ENCODE measurements around the gene PCOLCE2. TPM values are rescaled to one million over a fixed set of nuclear protein-coding genes. Genes with fewer than 3 reads are reported as not detected.

PCOLCE2 gene
- total RNA-seq, 1 experiment from 2014 or later = 4.4 TPM

DNA sequence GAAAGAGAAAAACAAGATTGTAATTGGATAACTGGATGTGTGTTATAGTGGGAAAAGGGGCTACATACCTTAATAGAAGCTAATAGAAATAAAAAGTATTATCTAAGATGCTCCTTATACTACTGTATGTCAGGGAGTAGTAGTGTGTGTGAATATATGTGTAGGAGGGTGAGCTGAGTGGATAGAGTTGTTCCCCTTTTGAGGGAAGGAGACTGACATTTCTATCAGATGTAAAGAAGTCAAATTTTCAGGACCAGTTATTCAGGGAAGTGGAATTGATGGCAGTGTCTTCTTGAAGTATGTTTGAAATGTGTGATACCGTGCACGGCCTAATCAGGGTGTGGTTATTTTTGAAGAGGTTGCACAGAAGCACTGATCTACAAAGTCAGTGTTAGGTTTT lies 49.1 kb downstream of the PCOLCE2 start:
- DNase-seq (ENCODE audit: low read depth, low spot score) = no peak
- POLR2A ChIA-PET = no interaction called here
- no peak for TF ChIP-seq FOSL1 (IDR thresholded peaks at IDR 0.05; ENCODE audit: low read depth)
- no peak for TF ChIP-seq EZH2 (IDR thresholded peaks at IDR 0.05)
- TF ChIP-seq EZH2phosphoT487 (IDR thresholded peaks at IDR 0.05; ENCODE audit: borderline replicate concordance) = no peak
- TF ChIP-seq TCF7L2 (IDR thresholded peaks at IDR 0.05; ENCODE audit: borderline replicate concordance, extremely low read depth, insufficient read depth, insufficient read length) = no peak
- no peak for TF ChIP-seq EGR1 (IDR thresholded peaks at IDR 0.05; ENCODE audit: low read depth)
- no peak for TF ChIP-seq SRF (IDR thresholded peaks at IDR 0.05; ENCODE audit: low read depth)
- TF ChIP-seq, protein P1, sequence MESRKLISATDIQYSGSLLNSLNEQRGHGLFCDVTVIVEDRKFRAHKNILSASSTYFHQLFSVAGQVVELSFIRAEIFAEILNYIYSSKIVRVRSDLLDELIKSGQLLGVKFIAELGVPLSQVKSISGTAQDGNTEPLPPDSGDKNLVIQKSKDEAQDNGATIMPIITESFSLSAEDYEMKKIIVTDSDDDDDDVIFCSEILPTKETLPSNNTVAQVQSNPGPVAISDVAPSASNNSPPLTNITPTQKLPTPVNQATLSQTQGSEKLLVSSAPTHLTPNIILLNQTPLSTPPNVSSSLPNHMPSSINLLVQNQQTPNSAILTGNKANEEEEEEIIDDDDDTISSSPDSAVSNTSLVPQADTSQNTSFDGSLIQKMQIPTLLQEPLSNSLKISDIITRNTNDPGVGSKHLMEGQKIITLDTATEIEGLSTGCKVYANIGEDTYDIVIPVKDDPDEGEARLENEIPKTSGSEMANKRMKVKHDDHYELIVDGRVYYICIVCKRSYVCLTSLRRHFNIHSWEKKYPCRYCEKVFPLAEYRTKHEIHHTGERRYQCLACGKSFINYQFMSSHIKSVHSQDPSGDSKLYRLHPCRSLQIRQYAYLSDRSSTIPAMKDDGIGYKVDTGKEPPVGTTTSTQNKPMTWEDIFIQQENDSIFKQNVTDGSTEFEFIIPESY (IDR thresholded peaks at IDR 0.05; ENCODE audit: extremely low read depth, insufficient replicate concordance, low read length) = no peak
- no peak for TF ChIP-seq SIN3A (IDR thresholded peaks at IDR 0.05; ENCODE audit: low read depth)
- TF ChIP-seq CBX3 (IDR thresholded peaks at IDR 0.05; ENCODE audit: low read depth) = no peak
- no peak for TF ChIP-seq ZFX (IDR thresholded peaks at IDR 0.05)
- TF ChIP-seq, protein P2, sequence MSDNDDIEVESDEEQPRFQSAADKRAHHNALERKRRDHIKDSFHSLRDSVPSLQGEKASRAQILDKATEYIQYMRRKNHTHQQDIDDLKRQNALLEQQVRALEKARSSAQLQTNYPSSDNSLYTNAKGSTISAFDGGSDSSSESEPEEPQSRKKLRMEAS (IDR thresholded peaks at IDR 0.05) = no peak
- TF ChIP-seq POLR2AphosphoS5 (IDR thresholded peaks at IDR 0.05; ENCODE audit: low read depth, low read length) = no peak
- TF ChIP-seq SP1 (IDR thresholded peaks at IDR 0.05; ENCODE audit: low read depth) = no peak
- no peak for TF ChIP-seq ELF1 (IDR thresholded peaks at IDR 0.05; ENCODE audit: borderline replicate concordance, low read depth)
- TF ChIP-seq POLR2A (IDR thresholded peaks at IDR 0.05; ENCODE audit: borderline replicate concordance, extremely low read depth, insufficient read depth, insufficient read length) = no peak
- Histone ChIP-seq H3K27me3 (ENCODE audit: insufficient read depth, low read length) (no peaks in the 10 kb centered on the region), H3K27ac (ENCODE audit: low read depth, low read length) (no peak overlapping the region), H2AFZ (ENCODE audit: low read depth, low read length, poor library complexity, severe bottlenecking) (no peak overlapping the region), H3K79me2 (ENCODE audit: insufficient read depth, low read length) (no peaks in the 10 kb centered on the region), H4K20me1 (ENCODE audit: insufficient read depth) (no peaks in the 10 kb centered on the region), H3K9me2 (ENCODE audit: insufficient read depth) (no peaks in the 10 kb centered on the region; the same call in 1 of the 2 replicates), H3K9me3 (ENCODE audit: control insufficient read depth in 1 of 2, insufficient read depth in 1 of 2, low read depth in 1 of 2, low read length in 2 of 2) (no peaks in the 10 kb centered on the region), H3K4me3 (replicated peaks in 1 of 2; ENCODE audit: low read depth in 1 of 2, low read length in 2 of 2) (no peak overlapping the region), H3K36me3 (ENCODE audit: control insufficient read depth in 1 of 2, insufficient read depth in 2 of 2, low read length in 2 of 2) (no peaks in the 10 kb centered on the region), H3K4me1 (ENCODE audit: control insufficient read depth in 1 of 2, insufficient read depth in 2 of 2, low read length in 2 of 2) (no peaks in the 10 kb centered on the region), H3K9ac (ENCODE audit: low read length) (no peak overlapping the region), H3K4me2 (ENCODE audit: low read length) (no peak overlapping the region)
- intact Hi-C loops (cut with micrococcal nuclease) = no loop called here
- CTCF ChIA-PET = interaction anchor here (1.6 kb wide), 1 partner anchor 11 kb away, joined by 6 read pairs; no protein-coding TSS in a partner anchor
- RAD21 ChIA-PET (ENCODE audit: low non-redundant PET in 1 of 2, low total read pairs in 2 of 2, uncharacterized antibody in 2 of 2, unreplicated experiment in 2 of 2) = no interaction called here
- BruUV-seq (replicated peaks) = no TSS peak
- no peak for ATAC-seq

Measured in HCT116 (cell line).